Natural killer cell treated with Interleukin-12 subunit alpha and Interleukin-12 subunit beta and Interleukin-15 and Interleukin-18, amount 100 ng/mL, for 72 hours (primary cell): ENCODE results near the gene ELP5. TPM values are rescaled to one million over a fixed set of nuclear protein-coding genes. Genes with fewer than 3 reads are reported as not detected.
A peak's percentile ranks its signal among the peaks of the same experiment; 100 is the strongest.

Experiments
- ATAC-seq, 2 donors: fragments of 150-1000 bp; cut with Tn5 transposase in 1 of 2; sonication (Bioruptor Pico), chemical (Tn5 transposase) in 1 of 2; 2 replicates each; pipeline ENCODE4 v1.10.0; 2021
- DNase-seq: peaks from one replicate; pipeline ENCODE4 v3.0.0; 2022; ENCODE audit warnings: low spot score
- H3K27ac Mint-ChIP-seq, 2 donors: 1 replicate in 1 of 2; 2 replicates in 1 of 2; pipeline ENCODE4 v1.8.0; 2022; ENCODE audit warnings: mixed read lengths in 2 of 2, mild to moderate bottlenecking in 1 of 2, moderate library complexity in 1 of 2
- H3K27me3 Mint-ChIP-seq, 2 donors: 1 replicate in 1 of 2; 2 replicates in 1 of 2; pipeline ENCODE4 v1.8.0; 2022; ENCODE audit warnings: mixed read lengths in 2 of 2
- H3K36me3 Mint-ChIP-seq: one replicate; pipeline ENCODE4 v1.8.0; 2022; ENCODE audit warnings: mixed read lengths
- H3K4me1 Mint-ChIP-seq, 2 donors: 1 replicate in 1 of 2; 2 replicates in 1 of 2; pipeline ENCODE4 v1.8.0; 2022; ENCODE audit warnings: low read depth in 2 of 2, mixed read lengths in 2 of 2, mild to moderate bottlenecking in 1 of 2
- H3K4me3 Mint-ChIP-seq: one replicate; pipeline ENCODE4 v1.8.0; 2022; ENCODE audit warnings: mixed read lengths
- H3K9me3 Mint-ChIP-seq: 2 replicates; pipeline ENCODE4 v1.8.0; 2022; ENCODE audit warnings: mixed read lengths
- total RNA-seq, 2 donors: library from RNA; stranded (reverse); gene quantifications; one replicate each; pipeline ENCODE4 v1.2.3, GENCODE V29; 2022

Gene ELP5
- total RNA-seq, 2 donors from 2014 or later = 43.5 to 70.5 TPM

DNA sequence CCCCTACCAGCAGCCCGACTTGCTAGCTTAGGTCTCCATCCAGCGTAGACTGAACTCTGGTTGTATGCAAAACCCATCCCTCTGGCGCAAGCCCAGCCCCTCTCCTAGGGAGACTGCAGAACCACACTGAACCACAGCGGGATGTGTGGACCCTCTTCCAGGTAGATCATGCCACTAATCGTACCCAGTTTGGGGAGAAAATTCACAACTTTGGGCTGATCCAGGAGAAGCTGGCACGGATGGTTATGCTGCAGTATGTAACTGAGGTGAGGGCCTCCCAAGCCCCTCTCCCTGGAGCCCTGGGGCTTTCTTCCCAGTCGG, 29.1 kb upstream of the ELP5 start:
- Mint-ChIP-seq H3K27me3 (no peaks in the 10 kb centered on the region), H3K9me3 (no peaks in the 10 kb centered on the region), H3K27ac (no peak overlapping the region), H3K36me3 (peaks cover under 1% of the 10 kb centered on the region), H3K4me3 (no peak overlapping the region), H3K4me1 (peaks cover 28 to 36% of the 10 kb centered on the region in 2 donors)
- ATAC-seq (no peak), DNase-seq (no peak)

- Mint-ChIP-seq H3K27me3 (no peaks in the 10 kb centered on the region), H3K4me3 (no peak overlapping the region), H3K4me1 (peaks cover 28 to 36% of the 10 kb centered on the region in 2 donors), H3K9me3 (no peaks in the 10 kb centered on the region), H3K36me3 (peaks cover 4% of the 10 kb centered on the region), H3K27ac (no peak overlapping the region)
- ATAC-seq (no peak), DNase-seq (no peak)
Measured at GRCh38 chr17:7223375-7223774, 28.6 kb upstream of the ELP5 start.

GRCh38 chr17:7224110-7224509, 27.9 kb upstream of the ELP5 start:
- ATAC-seq (no peak), DNase-seq (no peak)
- Mint-ChIP-seq H3K4me1 (peaks cover 21 to 32% of the 10 kb centered on the region in 2 donors), H3K27ac (no peak overlapping the region), H3K36me3 (peaks cover 4% of the 10 kb centered on the region), H3K9me3 (no peaks in the 10 kb centered on the region), H3K4me3 (no peak overlapping the region), H3K27me3 (no peaks in the 10 kb centered on the region)

DNA sequence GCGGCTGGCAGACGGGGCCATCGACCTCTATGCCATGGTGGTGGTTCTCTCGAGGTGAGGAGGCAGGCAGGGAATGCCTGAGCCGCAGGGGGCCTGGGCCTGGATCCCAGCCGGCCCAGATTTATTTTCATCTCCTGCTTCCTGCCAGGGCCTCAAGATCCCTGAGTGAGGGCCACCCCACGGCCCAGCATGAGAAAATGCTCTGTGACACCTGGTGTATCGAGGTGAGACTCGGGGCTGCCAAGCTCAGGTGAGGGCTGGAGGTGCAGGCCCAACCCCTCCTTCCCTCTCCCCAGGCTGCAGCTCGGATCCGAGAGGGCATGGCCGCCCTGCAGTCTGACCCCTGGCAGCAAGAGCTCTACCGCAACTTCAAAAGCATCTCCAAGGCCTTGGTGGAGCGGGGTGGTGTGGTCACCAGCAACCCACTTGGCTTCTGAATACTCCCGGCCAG, 27.3 kb upstream of the ELP5 start:
- Mint-ChIP-seq H3K4me3 (no peak overlapping the region), H3K27ac (no peak overlapping the region), H3K9me3 (no peaks in the 10 kb centered on the region), H3K36me3 (peaks cover 4% of the 10 kb centered on the region), H3K4me1 (peaks cover 15 to 26% of the 10 kb centered on the region in 2 donors), H3K27me3 (no peaks in the 10 kb centered on the region)
- DNase-seq (no peak), ATAC-seq (no peak)

- H3K4me3 Mint-ChIP-seq = no peak overlapping the region
- H3K27ac Mint-ChIP-seq = no peak overlapping the region
- H3K36me3 Mint-ChIP-seq = peaks cover 4% of the 10 kb centered on the region
- DNase-seq (no peak), ATAC-seq (peak in 1 of 2 donors; percentile 5)
- no peaks in the 10 kb centered on the region for H3K9me3 Mint-ChIP-seq
- no peaks in the 10 kb centered on the region for H3K27me3 Mint-ChIP-seq
- peaks cover 8 to 19% of the 10 kb centered on the region in 2 donors for H3K4me1 Mint-ChIP-seq
Measured at GRCh38 chr17:7225711-7226331, 26.2 kb upstream of the ELP5 start.

GRCh38 chr17:7226721-7227710, 25.0 kb upstream of the ELP5 start:
- Mint-ChIP-seq H3K4me1 (peaks cover 3 to 12% of the 10 kb centered on the region in 2 donors), H3K27ac (no peak overlapping the region), H3K36me3 (peaks cover 6% of the 10 kb centered on the region), H3K4me3 (no peak overlapping the region), H3K9me3 (no peaks in the 10 kb centered on the region), H3K27me3 (no peaks in the 10 kb centered on the region)
- no peak for ATAC-seq
- DNase-seq = no peak

- Mint-ChIP-seq H3K27ac (no peak overlapping the region), H3K4me1 (peaks cover 18 to 20% of the 10 kb centered on the region in 2 donors), H3K36me3 (peaks cover 10% of the 10 kb centered on the region), H3K4me3 (no peak overlapping the region), H3K27me3 (no peaks in the 10 kb centered on the region), H3K9me3 (no peaks in the 10 kb centered on the region)
- DNase-seq (no peak), ATAC-seq (no peak)
Measured at GRCh38 chr17:7228920-7229319, 23.1 kb upstream of the ELP5 start.

- Mint-ChIP-seq H3K4me3 (no peak overlapping the region), H3K27me3 (no peaks in the 10 kb centered on the region), H3K9me3 (no peaks in the 10 kb centered on the region), H3K36me3 (peaks cover 10% of the 10 kb centered on the region), H3K27ac (no peak overlapping the region), H3K4me1 (peaks cover 20 to 22% of the 10 kb centered on the region in 2 donors)
- DNase-seq = no peak
- no peak for ATAC-seq
Measured at GRCh38 chr17:7229504-7229903, 22.5 kb upstream of the ELP5 start.

DNA sequence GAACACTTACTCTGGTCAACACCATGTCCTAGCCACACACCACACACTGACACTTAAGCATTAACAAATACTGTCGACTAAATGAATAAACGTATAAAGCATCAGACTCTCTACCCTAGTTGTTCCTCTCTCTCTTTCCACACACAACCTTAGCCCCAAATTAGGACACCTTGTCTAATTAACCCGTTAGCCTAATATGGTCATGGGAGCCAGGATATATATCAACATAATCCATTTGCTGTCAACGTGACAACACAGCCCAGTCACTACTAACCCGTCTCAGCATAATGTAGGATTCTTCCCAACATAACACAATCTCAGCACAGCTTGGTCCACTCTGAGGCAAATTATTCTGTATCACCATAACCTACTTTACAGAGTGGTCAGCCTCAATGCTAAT, 19.9 kb upstream of the ELP5 start:
- no peak overlapping the region for H3K27ac Mint-ChIP-seq
- H3K4me3 Mint-ChIP-seq = peak overlapping the region; percentile 51
- DNase-seq (no peak), ATAC-seq (no peak)
- peaks cover 16% of the 10 kb centered on the region for H3K36me3 Mint-ChIP-seq
- H3K9me3 Mint-ChIP-seq = no peaks in the 10 kb centered on the region
- no peaks in the 10 kb centered on the region for H3K27me3 Mint-ChIP-seq
- peaks cover 40 to 44% of the 10 kb centered on the region in 2 donors for H3K4me1 Mint-ChIP-seq

DNA sequence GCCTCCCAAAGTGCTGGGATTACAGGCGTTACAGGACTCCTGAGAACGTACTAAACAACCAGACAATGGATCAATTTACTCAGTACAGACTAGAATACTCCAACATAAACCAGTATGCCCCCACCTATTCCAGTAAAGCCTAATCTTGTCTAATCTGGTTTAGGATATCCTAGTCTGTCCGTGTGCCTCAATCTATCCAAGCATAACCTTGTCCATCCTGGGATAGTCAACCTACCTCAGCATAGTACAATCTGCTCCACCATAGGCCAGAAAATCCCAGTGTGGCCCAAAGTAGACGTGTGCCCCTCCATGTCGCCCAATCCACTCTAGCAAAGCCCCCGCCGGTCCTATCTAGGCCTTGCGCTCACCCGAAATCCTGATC, 18.3 kb upstream of the ELP5 start:
- DNase-seq = no peak
- no peak for ATAC-seq
- Mint-ChIP-seq H3K4me3 (peak overlapping the region; percentile 91), H3K4me1 (peaks cover 43 to 47% of the 10 kb centered on the region in 2 donors), H3K9me3 (no peaks in the 10 kb centered on the region), H3K36me3 (peaks cover 11% of the 10 kb centered on the region), H3K27me3 (no peaks in the 10 kb centered on the region), H3K27ac (peak overlapping the region; percentile 73 to 87)

- H3K36me3 Mint-ChIP-seq = peaks cover 11% of the 10 kb centered on the region
- H3K4me3 Mint-ChIP-seq = peak within 1 kb of the TSS; percentile 91
- ATAC-seq (peak; percentile 72 to 80), DNase-seq (peak; percentile 95)
- H3K27me3 Mint-ChIP-seq = no peaks in the 10 kb centered on the region
- peaks cover 43 to 47% of the 10 kb centered on the region in 2 donors for H3K4me1 Mint-ChIP-seq
- H3K9me3 Mint-ChIP-seq = no peaks in the 10 kb centered on the region
- H3K27ac Mint-ChIP-seq = peak within 1 kb of the TSS; percentile 73 to 87
Measured at GRCh38 chr17:7234083-7234951, 17.7 kb upstream of the ELP5 start, which contains the start of gene DVL2. DVL2 (minus strand) TSS chr17:7234517; CDS start chr17:7234262, 255 bp downstream.

DNA sequence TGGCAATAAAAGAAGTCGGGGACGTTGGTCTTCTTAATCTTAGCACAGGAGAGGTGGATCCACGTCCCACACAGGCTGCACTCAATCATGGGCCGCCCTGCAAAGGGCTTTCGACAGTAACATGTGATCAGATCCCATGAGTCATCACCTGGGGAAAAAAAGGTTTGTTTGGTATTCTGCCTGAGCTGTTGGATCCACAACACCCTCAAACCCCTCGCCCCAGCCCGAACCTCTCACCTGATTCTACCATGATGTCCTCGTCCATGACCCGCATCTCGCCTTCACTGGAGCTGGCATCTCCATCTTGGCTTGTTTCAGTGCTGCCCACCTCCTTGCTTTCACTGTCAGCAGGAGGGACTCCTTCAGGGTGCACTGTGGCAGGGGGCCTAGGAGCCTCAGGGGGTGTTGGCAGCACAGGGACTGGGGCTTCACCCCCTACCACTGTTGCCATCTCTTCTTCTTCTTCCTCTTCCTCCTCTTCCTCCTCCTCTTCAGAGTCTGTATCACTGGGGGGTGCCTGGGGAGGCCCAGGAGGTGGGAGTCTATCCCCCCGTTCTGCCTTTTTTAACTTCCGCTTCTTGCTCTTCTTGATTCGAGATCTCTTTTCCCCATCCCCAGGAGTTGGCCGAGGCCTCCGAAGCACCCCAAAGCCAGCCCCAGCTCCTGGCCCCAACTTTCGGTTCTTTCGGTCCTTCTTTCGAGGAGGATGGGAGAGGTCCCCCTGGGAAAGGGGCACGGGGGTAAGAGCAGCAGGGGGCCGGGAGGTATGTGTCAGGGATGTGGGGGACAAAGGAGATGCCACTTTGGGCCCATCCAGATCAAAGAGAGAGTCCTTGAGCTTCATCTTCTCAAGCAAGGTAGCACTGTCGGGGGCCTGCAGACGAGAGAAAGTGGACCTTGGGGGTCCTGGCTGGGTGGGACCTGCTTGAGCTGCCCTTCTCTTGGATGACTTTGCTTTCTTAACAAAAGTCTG, 16.0 kb upstream of the ELP5 start:
- Mint-ChIP-seq H3K27me3 (no peaks in the 10 kb centered on the region), H3K4me3 (peak overlapping the region; percentile 91), H3K27ac (peak overlapping the region; percentile 87), H3K4me1 (peaks cover 49 to 60% of the 10 kb centered on the region in 2 donors), H3K9me3 (no peaks in the 10 kb centered on the region), H3K36me3 (peaks cover 19% of the 10 kb centered on the region)
- ATAC-seq (no peak), DNase-seq (no peak)
